ENCODE data around the gene PBX1.

Gene PBX1

GRCh38 chr1:164583196-164583595 is 24.2 kb downstream of the PBX1 start:
- TF ChIP-seq, protein P1, sequence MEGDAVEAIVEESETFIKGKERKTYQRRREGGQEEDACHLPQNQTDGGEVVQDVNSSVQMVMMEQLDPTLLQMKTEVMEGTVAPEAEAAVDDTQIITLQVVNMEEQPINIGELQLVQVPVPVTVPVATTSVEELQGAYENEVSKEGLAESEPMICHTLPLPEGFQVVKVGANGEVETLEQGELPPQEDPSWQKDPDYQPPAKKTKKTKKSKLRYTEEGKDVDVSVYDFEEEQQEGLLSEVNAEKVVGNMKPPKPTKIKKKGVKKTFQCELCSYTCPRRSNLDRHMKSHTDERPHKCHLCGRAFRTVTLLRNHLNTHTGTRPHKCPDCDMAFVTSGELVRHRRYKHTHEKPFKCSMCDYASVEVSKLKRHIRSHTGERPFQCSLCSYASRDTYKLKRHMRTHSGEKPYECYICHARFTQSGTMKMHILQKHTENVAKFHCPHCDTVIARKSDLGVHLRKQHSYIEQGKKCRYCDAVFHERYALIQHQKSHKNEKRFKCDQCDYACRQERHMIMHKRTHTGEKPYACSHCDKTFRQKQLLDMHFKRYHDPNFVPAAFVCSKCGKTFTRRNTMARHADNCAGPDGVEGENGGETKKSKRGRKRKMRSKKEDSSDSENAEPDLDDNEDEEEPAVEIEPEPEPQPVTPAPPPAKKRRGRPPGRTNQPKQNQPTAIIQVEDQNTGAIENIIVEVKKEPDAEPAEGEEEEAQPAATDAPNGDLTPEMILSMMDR (IDR thresholded peaks at IDR 0.05; ENCODE audit: low read depth, low read length): no peak
- no peak for DNase-seq (ENCODE audit: low read depth in 2 of 2)
- H3K4me3 ChIP-seq (replicated peaks in 1 of 2; ENCODE audit: low read depth in 2 of 2, low read length in 2 of 2): no peak overlapping the region

DNA sequence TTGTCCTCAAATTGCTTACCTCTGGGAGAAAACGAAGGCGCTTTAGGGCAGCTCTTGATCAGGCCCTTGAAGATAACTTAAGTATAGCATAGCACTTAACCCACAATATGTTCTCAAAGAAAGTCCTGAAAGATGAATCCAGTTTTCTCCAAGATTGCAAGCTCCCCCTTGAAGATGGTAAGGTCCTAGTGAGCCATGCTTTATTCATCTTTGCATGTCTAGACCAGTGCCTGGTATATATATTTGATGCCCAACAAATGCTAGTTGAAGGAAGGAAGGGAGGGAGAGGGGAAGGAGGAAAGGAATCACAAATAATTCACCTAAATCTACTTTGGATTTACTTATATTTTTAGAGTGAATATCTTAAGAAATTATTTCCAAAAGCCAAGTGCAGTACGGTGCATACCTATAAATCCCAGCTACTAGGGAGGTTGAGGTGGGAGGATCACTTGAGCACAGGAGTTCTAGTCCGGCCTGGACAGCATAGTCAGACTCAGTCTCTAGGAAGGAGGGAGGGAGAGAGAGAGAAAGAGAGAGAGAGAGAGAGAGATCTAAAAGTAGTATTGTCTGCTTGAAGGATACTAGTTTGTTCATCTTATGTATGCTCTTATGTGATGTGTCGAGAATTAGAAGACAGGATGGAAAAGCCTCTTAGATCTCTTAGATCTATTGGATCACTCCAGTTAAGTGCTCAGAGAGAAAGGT is 25.0 kb downstream of the PBX1 start:
- H3K4me3 ChIP-seq (replicated peaks in 1 of 2; ENCODE audit: low read depth in 2 of 2, low read length in 2 of 2): no peak overlapping the region
- TF ChIP-seq, protein P1 (IDR thresholded peaks at IDR 0.05; ENCODE audit: low read depth, low read length): no peak
- no peak for DNase-seq (ENCODE audit: low read depth in 2 of 2)

DNA sequence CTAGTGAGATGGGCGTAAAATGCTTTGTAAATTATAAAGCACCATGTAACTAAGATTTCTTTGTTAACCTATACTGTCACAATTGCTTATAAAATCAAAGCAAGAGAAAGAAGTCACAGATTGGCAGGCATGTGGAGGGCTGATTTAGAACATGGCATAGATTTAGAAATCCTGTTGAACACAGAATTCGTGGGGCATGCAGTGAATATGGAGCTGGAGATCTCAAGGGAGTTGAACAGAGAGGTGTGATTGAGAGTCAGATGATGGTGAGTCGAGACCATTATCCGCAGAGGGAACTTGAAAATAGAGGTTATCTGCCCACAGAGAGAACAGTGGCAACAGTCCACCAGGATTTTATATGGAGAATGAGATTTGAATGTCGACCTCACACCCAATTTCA is 27.6 kb downstream of the PBX1 start:
- no peak for DNase-seq (ENCODE audit: low read depth in 2 of 2)
- TF ChIP-seq, protein P1 (IDR thresholded peaks at IDR 0.05; ENCODE audit: low read depth, low read length): no peak
- no peak overlapping the region for H3K4me3 ChIP-seq (replicated peaks in 1 of 2; ENCODE audit: low read depth in 2 of 2, low read length in 2 of 2)

GRCh38 chr1:164587617-164588501 is 28.9 kb downstream of the PBX1 start:
- no peak for DNase-seq (ENCODE audit: low read depth in 2 of 2)

DNA sequence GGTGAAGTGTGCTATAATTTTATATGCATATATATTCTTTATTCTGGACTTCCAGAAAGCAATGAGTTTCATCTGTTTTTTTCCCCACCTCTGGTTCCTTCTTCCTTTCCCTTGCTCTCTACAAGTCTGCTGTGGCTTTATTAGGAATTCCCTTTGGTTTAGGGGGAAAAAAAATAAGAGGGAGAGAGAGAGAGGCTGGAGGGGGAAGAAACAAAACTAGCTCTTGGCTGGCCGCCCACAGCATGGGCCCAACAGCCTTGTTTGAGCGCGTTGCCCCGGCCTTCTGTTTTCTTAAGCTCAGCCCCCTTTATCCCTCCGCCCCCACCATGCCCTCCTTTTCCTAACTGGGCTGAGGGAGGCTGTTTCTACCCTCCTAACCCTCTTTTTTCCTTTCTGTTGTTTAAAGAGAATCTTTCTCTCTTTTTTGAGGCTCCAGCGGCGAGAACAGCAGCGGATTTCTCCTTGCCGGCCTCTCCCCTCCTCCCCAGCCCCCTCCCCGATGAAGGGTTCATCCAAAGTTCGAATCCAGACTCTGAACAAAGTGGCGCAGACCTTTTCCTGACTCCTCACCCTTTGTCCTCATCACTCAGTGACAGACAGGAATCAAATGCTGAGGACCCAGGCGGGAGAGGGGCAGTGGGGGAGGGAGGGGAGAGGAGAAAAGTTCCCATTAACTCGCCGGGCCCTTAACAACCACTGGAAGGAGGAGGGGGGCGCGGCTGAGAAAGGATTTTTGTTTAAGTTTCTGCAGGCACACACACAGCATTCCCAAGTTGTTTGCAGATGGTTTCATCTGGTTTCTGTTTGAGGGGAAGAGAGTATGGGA is 29.7 kb downstream of the PBX1 start:
- peak overlapping the region; percentile 3 to 24 for H3K4me3 ChIP-seq (replicated peaks in 1 of 2; ENCODE audit: low read depth in 2 of 2, low read length in 2 of 2)
- DNase-seq (ENCODE audit: low read depth in 2 of 2): peak; percentile 64 to 90
- TF ChIP-seq, protein P1 (IDR thresholded peaks at IDR 0.05; ENCODE audit: low read depth, low read length): no peak

More at GRCh38 chr1:164587617-164588501, 28.9 kb downstream of the PBX1 start:
- TF ChIP-seq, protein P1 (IDR thresholded peaks at IDR 0.05; ENCODE audit: low read depth, low read length): no peak
- H3K4me3 ChIP-seq (replicated peaks in 1 of 2; ENCODE audit: low read depth in 2 of 2, low read length in 2 of 2): no peak overlapping the region

GRCh38 chr1:164589408-164589807 is 30.4 kb downstream of the PBX1 start:
- TF ChIP-seq, protein P1 (IDR thresholded peaks at IDR 0.05; ENCODE audit: low read depth, low read length): no peak
- H3K4me3 ChIP-seq (replicated peaks in 1 of 2; ENCODE audit: low read depth in 2 of 2, low read length in 2 of 2): no peak overlapping the region
- DNase-seq (ENCODE audit: low read depth in 2 of 2): no peak
